B cell (primary cell): Measurements from ENCODE around the gene CNFN. TPM values are rescaled to one million over a fixed set of nuclear protein-coding genes. Genes with fewer than 3 reads are reported as not detected.

Experiments used
- ATAC-seq: fragments of 200-7000 bp; cut with Tn5 transposase; one replicate; pipeline ENCODE4 v1.10.0; 2021; ENCODE audit warnings: low read depth, mild to moderate bottlenecking, moderate number of reproducible peaks, moderate library complexity
- CTCF ChIA-PET: fragments of 350-600 bp; sonication (Branson Sonifier 250); formaldehyde crosslinking; loops from one replicate; lab custom pipeline; 2021; ENCODE audit warnings: antibody characterized with exemption, inconsistent platforms; lab: Charles Lee
- POLR2A ChIA-PET: fragments of 350-600 bp; sonication (Branson Sonifier 250); formaldehyde crosslinking; loops from one replicate; lab custom pipeline; 2021; ENCODE audit warnings: antibody characterized with exemption; lab: Charles Lee
- DNase-seq: peaks from one replicate; pipeline ENCODE4 v3.0.0; 2013
- H2AFZ ChIP-seq: 2 replicates; pipeline ENCODE4 v1.6.1; 2012; ENCODE audit warnings: mild to moderate bottlenecking, low read depth, low read length; ENCODE audit not compliant: insufficient read depth, poor library complexity, severe bottlenecking
- H3K27ac ChIP-seq, 2 donors: 1 replicate in 1 of 2; 2 replicates in 1 of 2; pipeline ENCODE4 v1.5.1; 2012 to 2013; ENCODE audit warnings: low read length in 2 of 2, mild to moderate bottlenecking in 2 of 2, moderate library complexity in 1 of 2
- H3K27me3 ChIP-seq, 4 experiments: fragments of 200-600 bp in 1 of 4; sonication (generic) in 1 of 4; replicated peaks in 1 of 4; 1 replicate in 2 of 4; 2 replicates in 2 of 4; pipeline versions ENCODE4 v1.6.1 to v1.7.0; 2013 to 2016; ENCODE audit warnings: low read length in 3 of 4, mild to moderate bottlenecking in 2 of 4, mixed read lengths in 1 of 4, moderate library complexity in 1 of 4; ENCODE audit not compliant: insufficient read depth in 4 of 4, control insufficient read depth in 3 of 4; ENCODE audit errors: control extremely low read depth in 1 of 4
- H3K36me3 ChIP-seq, 2 experiments: replicated peaks in 1 of 2; 1 replicate in 1 of 2; 2 replicates in 1 of 2; pipeline versions ENCODE4 v1.6.1 to v1.7.1; 2013; ENCODE audit warnings: low read length in 1 of 2; ENCODE audit not compliant: insufficient read depth in 2 of 2, control insufficient read depth in 1 of 2; ENCODE audit errors: control extremely low read depth in 1 of 2, extremely low read depth in 1 of 2
- H3K4me1 ChIP-seq, 2 donors: fragments of 200-600 bp in 1 of 2; sonication (generic) in 1 of 2; 1 replicate in 1 of 2; 2 replicates in 1 of 2; pipeline versions ENCODE4 v1.5.1 to v1.6.1; 2013 to 2017; ENCODE audit warnings: low read length in 2 of 2; ENCODE audit not compliant: control insufficient read depth in 2 of 2, insufficient read depth in 2 of 2
- H3K4me2 ChIP-seq: replicated peaks from 2 replicates; pipeline ENCODE3; 2012; ENCODE audit warnings: mild to moderate bottlenecking, low read depth, low read length; ENCODE audit not compliant: poor library complexity, severe bottlenecking
- H3K4me3 ChIP-seq, 5 experiments: fragments of 200-600 bp in 1 of 5; sonication (generic) in 1 of 5; 1 replicate in 3 of 5; 2 replicates in 2 of 5; pipeline versions ENCODE4 v1.5.1 to v1.7.0; 2011 to 2016; ENCODE audit warnings: low read length in 4 of 5, mild to moderate bottlenecking in 4 of 5, low read depth in 2 of 5, control low read depth in 1 of 5, moderate library complexity in 1 of 5; ENCODE audit not compliant: insufficient read depth in 1 of 5; ENCODE audit errors: control extremely low read depth in 1 of 5, extremely low read depth in 1 of 5
- H3K79me2 ChIP-seq: fragments of 200-600 bp; sonication (generic); one replicate; pipeline ENCODE4 v1.6.0; 2016; ENCODE audit warnings: low read length; ENCODE audit not compliant: control insufficient read depth, insufficient read depth
- H3K9ac ChIP-seq: fragments of 200-600 bp; sonication (generic); 2 replicates; pipeline ENCODE4 v1.6.1; 2017; ENCODE audit warnings: mild to moderate bottlenecking, low read length, moderate library complexity
- H3K9me3 ChIP-seq, 3 donors: one replicate each; pipeline versions ENCODE4 v1.6.1 to v1.7.1; 2013; ENCODE audit warnings: low read length in 2 of 3; ENCODE audit not compliant: control insufficient read depth in 2 of 3, insufficient read depth in 1 of 3; ENCODE audit errors: control extremely low read depth in 1 of 3
- H4K20me1 ChIP-seq: 2 replicates; pipeline ENCODE4 v1.6.0; 2012; ENCODE audit warnings: mild to moderate bottlenecking, low read length; ENCODE audit not compliant: insufficient read depth, control insufficient read depth, poor library complexity, severe bottlenecking
- H3K27ac Mint-ChIP-seq: one replicate; pipeline ENCODE4 v1.8.0; 2021; ENCODE audit warnings: mixed read lengths
- H3K27me3 Mint-ChIP-seq: one replicate; pipeline ENCODE4 v1.8.0; 2021; ENCODE audit warnings: mixed read lengths
- H3K4me1 Mint-ChIP-seq: one replicate; pipeline ENCODE4 v1.8.0; 2021; ENCODE audit warnings: mixed read lengths
- H3K4me3 Mint-ChIP-seq: one replicate; pipeline ENCODE4 v1.8.0; 2021; ENCODE audit warnings: mixed read lengths
- H3K9me3 Mint-ChIP-seq: one replicate; pipeline ENCODE4 v1.8.0; 2022; ENCODE audit warnings: mixed read lengths; ENCODE audit not compliant: insufficient read depth
- CTCF ChIP-seq: fragments of 200-600 bp; IDR thresholded peaks from one replicate; pipeline ENCODE4 v1.8.0; 2022; ENCODE audit warnings: antibody characterized with exemption, mild to moderate bottlenecking
- EZH2 ChIP-seq: IDR thresholded peaks from 2 replicates; pipeline ENCODE4 v1.6.1; 2012; ENCODE audit warnings: borderline replicate concordance, low read depth, mild to moderate bottlenecking, moderate library complexity, low read length; ENCODE audit not compliant: insufficient read depth, poor library complexity, severe bottlenecking
- WGBS: methylation state at CpG from one replicate; pipeline ENCODE4 v1.1.5; 2013; ENCODE audit warnings: missing lambda C conversion rate; ENCODE audit not compliant: insufficient coverage; 5-methylcytosine and 5-hydroxymethylcytosine counted together
- intact Hi-C: fragments of 100-400 bp; cut with micrococcal nuclease; formaldehyde crosslinking; loops from one replicate; pipeline ENCODE4 v1.10.0; 2022
- polyA plus RNA-seq: library from polyadenylated mRNA; depleted of rRNA; stranded (reverse); fragments of >200 nt; gene quantifications from 2 replicates; pipeline ENCODE4 v1.2.3, GENCODE V29; 2012
- total RNA-seq, 2 donors: library from RNA; stranded (reverse); fragments of 120-200 nt in 1 of 2; gene quantifications; 1 replicate in 1 of 2; 2 replicates in 1 of 2; pipeline versions ENCODE4 v1.2.3 to v1.2.4, GENCODE V29; 2013 to 2022

The CNFN gene
- total and polyA plus RNA-seq, 2 donors (not counting 1 experiment from before 2014, with no cell fraction given), result 4.1 to 23.2 TPM

DNA sequence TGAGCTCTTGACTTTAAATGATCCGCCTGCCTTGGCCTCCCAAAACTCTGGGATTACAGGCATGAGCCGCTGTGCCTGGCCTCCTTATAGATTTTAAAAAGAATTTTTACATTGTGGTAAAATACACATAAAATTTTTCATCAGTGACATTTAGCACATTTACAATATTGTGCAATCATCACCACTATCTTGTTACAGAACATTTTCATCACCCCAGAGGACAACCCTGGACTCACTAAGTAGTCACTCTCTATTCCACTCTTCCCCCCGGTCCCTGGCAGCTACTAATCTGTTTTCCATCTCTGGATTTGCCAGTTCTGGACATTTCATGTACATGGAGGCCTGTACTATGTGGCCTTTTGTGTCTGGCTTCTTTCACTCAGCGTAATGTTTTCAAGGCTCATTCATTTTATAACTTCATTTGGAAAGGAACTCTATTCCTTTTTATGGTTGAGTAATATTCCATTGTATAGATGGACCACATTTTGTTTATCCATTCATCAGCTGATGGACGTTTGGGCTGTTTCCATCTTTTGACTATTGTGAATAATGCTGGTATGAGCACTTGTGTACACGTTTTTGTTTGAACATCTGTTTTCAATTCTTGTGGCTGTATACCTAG is 44.8 kb downstream of the CNFN start:
- 100% methylated on average over 1 of the region's 6 CpGs for WGBS
- H3K27ac ChIP-seq, result no peak overlapping the region
- no peak overlapping the region for H3K4me3 ChIP-seq
- peaks cover 0 to 20% of the 10 kb centered on the region in 2 experiments for H3K36me3 ChIP-seq
- ATAC-seq (no peak), DNase-seq (no peak)
- no peak overlapping the region for H3K27ac Mint-ChIP-seq
- no peaks in the 10 kb centered on the region for H3K4me1 ChIP-seq
- H3K27me3 ChIP-seq, result no peaks in the 10 kb centered on the region
- no peak overlapping the region for H3K4me3 Mint-ChIP-seq
- H3K79me2 ChIP-seq, result no peaks in the 10 kb centered on the region
- no peak overlapping the region for H2AFZ ChIP-seq
- H3K27me3 Mint-ChIP-seq, result no peaks in the 10 kb centered on the region
- POLR2A ChIA-PET, result no interaction called here
- TF ChIP-seq EZH2 (no peak), CTCF (no peak)
- H3K9me3 ChIP-seq, result no peaks in the 10 kb centered on the region
- H4K20me1 ChIP-seq, result no peaks in the 10 kb centered on the region
- H3K4me2 ChIP-seq, result no peak overlapping the region
- CTCF ChIA-PET, result interaction anchor here (0.7 to 1.3 kb wide), 2 partner anchors 93 to 157 kb away, joined by 3 read pairs; no protein-coding TSS in a partner anchor
- no peaks in the 10 kb centered on the region for H3K9me3 Mint-ChIP-seq
- H3K4me1 Mint-ChIP-seq, result no peaks in the 10 kb centered on the region
- no peak overlapping the region for H3K9ac ChIP-seq
- intact Hi-C loops, result no loop called here

DNA sequence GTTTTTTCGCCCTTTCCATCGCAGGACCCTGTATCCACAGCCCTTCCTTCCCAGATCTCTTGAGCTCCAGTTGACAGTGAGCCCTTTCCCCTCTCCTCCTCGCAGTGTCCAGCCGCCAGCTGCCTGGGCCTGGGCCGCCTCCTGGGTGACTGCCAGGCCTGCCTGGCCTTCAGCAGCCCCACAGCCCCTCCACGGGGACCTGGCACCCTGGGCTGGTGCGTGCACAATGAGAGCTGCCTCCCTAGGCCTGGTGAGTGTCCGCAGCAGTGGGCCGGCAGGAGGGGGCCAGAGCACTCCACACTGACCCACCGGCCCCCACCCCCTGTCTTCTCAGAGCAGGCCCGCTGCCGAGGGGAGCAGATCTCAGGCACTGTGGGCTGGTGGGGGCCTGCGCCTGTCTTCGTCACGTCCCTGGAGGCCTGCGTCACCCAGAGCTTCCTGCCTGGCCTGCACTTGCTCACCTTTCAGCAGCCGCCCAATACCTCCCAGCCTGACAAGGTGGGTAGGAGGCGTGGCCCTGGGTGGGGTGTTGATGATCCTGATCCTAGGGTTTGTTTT is 45.7 kb downstream of the CNFN start:
- H4K20me1 ChIP-seq, result no peaks in the 10 kb centered on the region
- ChIA-PET POLR2A (no interaction called here), CTCF (interaction anchor here (0.7 kb wide), 1 partner anchor 156 kb away, joined by 3 read pairs; no protein-coding TSS in a partner anchor)
- 96% methylated on average over 16 of the region's 18 CpGs for WGBS
- no peak overlapping the region for H3K9ac ChIP-seq
- Mint-ChIP-seq H3K27ac (no peak overlapping the region), H3K4me3 (no peak overlapping the region), H3K27me3 (no peaks in the 10 kb centered on the region), H3K9me3 (no peaks in the 10 kb centered on the region), H3K4me1 (peaks cover under 1% of the 10 kb centered on the region)
- no peak overlapping the region for H3K4me2 ChIP-seq
- no peak overlapping the region for H2AFZ ChIP-seq
- H3K4me1 ChIP-seq, result no peaks in the 10 kb centered on the region
- DNase-seq, result no peak
- ATAC-seq, result no peak
- intact Hi-C loops, result no loop called here
- H3K79me2 ChIP-seq, result no peaks in the 10 kb centered on the region
- no peak overlapping the region for H3K27ac ChIP-seq
- TF ChIP-seq EZH2, result no peak
- TF ChIP-seq CTCF, result no peak
- H3K27me3 ChIP-seq, result no peaks in the 10 kb centered on the region
- no peak overlapping the region for H3K4me3 ChIP-seq
- no peaks in the 10 kb centered on the region for H3K9me3 ChIP-seq
- H3K36me3 ChIP-seq, result peaks cover 0 to 20% of the 10 kb centered on the region in 2 experiments
